ENCODE results near the gene PERM1. TPM values are rescaled to one million over a fixed set of nuclear protein-coding genes. Genes with fewer than 3 reads are reported as not detected.
A peak's percentile ranks its signal among the peaks of the same experiment; 100 is the strongest.

The PERM1 gene
- total and polyA plus RNA-seq, 2 of the 13 experiments (the other 11 are each of a cell fraction or from before 2014, with no cell fraction given), result 0.04 to 0.29 TPM

GRCh38 chr1:966704-967300 lies 15.1 kb downstream of the PERM1 start (continued):
- TF ChIP-seq ZNF407 (CRISPR knock-in tag; IDR thresholded peaks at IDR 0.05; ENCODE audit: not compliant biosample characterization) (peak; percentile 35), ZNF350 (CRISPR knock-in tag; IDR thresholded peaks at IDR 0.05; ENCODE audit: borderline replicate concordance, low read depth) (peak; percentile 77), ZMYM2 (CRISPR knock-in tag; IDR thresholded peaks at IDR 0.05) (0 out of 2 replicates have a peak, but pooled peaks have one; percentile 17), ZSCAN5A (CRISPR knock-in tag; IDR thresholded peaks at IDR 0.05; ENCODE audit: borderline replicate concordance) (no peak), STAT5B (CRISPR knock-in tag; IDR thresholded peaks at IDR 0.05) (no peak), SP1 (IDR thresholded peaks at IDR 0.05) (no peak), SP1 (CRISPR knock-in tag; IDR thresholded peaks at IDR 0.05) (no peak), USF2 (IDR thresholded peaks at IDR 0.05; ENCODE audit: low read depth, low read length) (no peak), USF2 (CRISPR knock-in tag; IDR thresholded peaks at IDR 0.05; ENCODE audit: borderline replicate concordance) (no peak), AKNA (CRISPR knock-in tag; IDR thresholded peaks at IDR 0.05; ENCODE audit: borderline replicate concordance) (no peak)
